HG03521 (cell line): ENCODE results near the gene EPS8L3.
"Not testable (repeated sequence)": the region's sequence is repeated elsewhere in the genome, so short reads cannot be mapped to it uniquely, and the experiment has no call there.

ENCODE experiments used
- ATAC-seq: cut with Tn5 transposase; IDR thresholded peaks from one replicate; pipeline ENCODE4 v1.9.1; 2021; ENCODE audit warnings: mild to moderate bottlenecking, moderate library complexity; ENCODE audit not compliant: unreplicated experiment

EPS8L3 gene

GRCh38 chr1:109764561-109765482, 1.1 kb upstream of the EPS8L3 start:
- no peak for ATAC-seq

- no peak for ATAC-seq
Measured at GRCh38 chr1:109762821-109763645, 690 bp downstream of the EPS8L3 start.

GRCh38 chr1:109762039-109762585, 1.6 kb downstream of the EPS8L3 start:
- ATAC-seq, result no peak

GRCh38 chr1:109761227-109762038, 2.3 kb downstream of the EPS8L3 start:
- ATAC-seq, result no peak

GRCh38 chr1:109760581-109761226, 3.0 kb downstream of the EPS8L3 start:
- ATAC-seq, result no peak

- no peak for ATAC-seq
Measured at GRCh38 chr1:109759513-109760334, 4.0 kb downstream of the EPS8L3 start.

- no peak for ATAC-seq
Measured at GRCh38 chr1:109757936-109758786, 5.6 kb downstream of the EPS8L3 start.

GRCh38 chr1:109756848-109757521, 6.7 kb downstream of the EPS8L3 start:
- ATAC-seq, result no peak

GRCh38 chr1:109756325-109756724, 7.4 kb downstream of the EPS8L3 start:
- ATAC-seq, result not testable (repeated sequence)

- ATAC-seq, result no peak
Measured at GRCh38 chr1:109754738-109755137, 9.0 kb downstream of the EPS8L3 start.

- ATAC-seq, result no peak
Measured at GRCh38 chr1:109751531-109752260, 12.0 kb downstream of the EPS8L3 start.

- ATAC-seq, result no peak
Measured at GRCh38 chr1:109750920-109751319, 12.8 kb downstream of the EPS8L3 start.

- ATAC-seq, result no peak
Measured at GRCh38 chr1:109750241-109750882, 13.4 kb downstream of the EPS8L3 start.

- no peak for ATAC-seq
Measured at GRCh38 chr1:109749221-109749620, 14.5 kb downstream of the EPS8L3 start.

- not testable (repeated sequence) for ATAC-seq
Measured at GRCh38 chr1:109748311-109748710, 15.4 kb downstream of the EPS8L3 start.

GRCh38 chr1:109740615-109741373, 22.9 kb downstream of the EPS8L3 start, which contains the start of gene GSTM3:
TSS of gene GSTM3 (minus strand) at chr1:109741038. CDS start at chr1:109740287, 751 bp downstream.
- peak; percentile 15 for ATAC-seq
